Stimulated activated memory B cell treated with anti-CD40 and anti-IgM and Interleukin-4, amounts not matched to agents 10 μg/mL and 1 μg/mL and 100 μg/mL, for 72 hours (primary cell): ENCODE measurements around the gene PPP2R5B.
A peak's percentile ranks its signal among the peaks of the same experiment; 100 is the strongest.

Experiments
- ATAC-seq: fragments of 150-1000 bp; cut with Tn5 transposase; 2 replicates; pipeline ENCODE4 v1.10.0; 2021
- H3K27ac Mint-ChIP-seq: one replicate; pipeline ENCODE4 v1.8.0; 2022; ENCODE audit warnings: mild to moderate bottlenecking, mixed read lengths
- H3K27me3 Mint-ChIP-seq: one replicate; pipeline ENCODE4 v1.8.0; 2022; ENCODE audit warnings: mixed read lengths
- H3K36me3 Mint-ChIP-seq: one replicate; pipeline ENCODE4 v1.8.0; 2022; ENCODE audit warnings: mixed read lengths
- H3K4me1 Mint-ChIP-seq: one replicate; pipeline ENCODE4 v1.8.0; 2022; ENCODE audit warnings: mixed read lengths
- H3K4me3 Mint-ChIP-seq: one replicate; pipeline ENCODE4 v1.8.0; 2022; ENCODE audit warnings: mild to moderate bottlenecking, moderate library complexity, mixed read lengths
- H3K9me3 Mint-ChIP-seq: one replicate; pipeline ENCODE4 v1.8.0; 2022; ENCODE audit warnings: mixed read lengths

PPP2R5B gene

DNA sequence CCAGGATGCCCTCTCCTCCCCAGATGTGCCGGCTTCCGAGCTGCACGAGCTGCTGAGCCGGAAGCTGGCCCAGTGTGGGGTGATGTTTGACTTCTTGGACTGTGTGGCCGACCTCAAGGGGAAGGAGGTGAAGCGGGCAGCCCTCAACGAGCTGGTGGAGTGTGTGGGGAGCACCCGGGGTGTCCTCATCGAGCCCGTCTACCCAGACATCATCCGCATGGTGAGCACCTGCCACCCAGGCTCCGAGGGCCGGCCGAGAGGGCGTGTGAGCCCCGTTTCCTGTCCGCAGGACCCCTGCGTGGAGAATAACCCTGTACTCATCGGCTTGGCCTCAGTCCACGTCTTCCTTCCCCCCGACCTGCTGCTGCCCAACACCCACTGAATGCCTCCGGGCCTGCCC is 2.2 kb downstream of the PPP2R5B start:
- no peak for ATAC-seq
- H3K36me3 Mint-ChIP-seq = peaks cover 40% of the 10 kb centered on the region
- H3K27ac Mint-ChIP-seq = peak overlapping the region; percentile 95
- peaks cover 33% of the 10 kb centered on the region for H3K4me1 Mint-ChIP-seq
- H3K27me3 Mint-ChIP-seq = no peaks in the 10 kb centered on the region
- no peak overlapping the region for H3K4me3 Mint-ChIP-seq
- no peaks in the 10 kb centered on the region for H3K9me3 Mint-ChIP-seq

DNA sequence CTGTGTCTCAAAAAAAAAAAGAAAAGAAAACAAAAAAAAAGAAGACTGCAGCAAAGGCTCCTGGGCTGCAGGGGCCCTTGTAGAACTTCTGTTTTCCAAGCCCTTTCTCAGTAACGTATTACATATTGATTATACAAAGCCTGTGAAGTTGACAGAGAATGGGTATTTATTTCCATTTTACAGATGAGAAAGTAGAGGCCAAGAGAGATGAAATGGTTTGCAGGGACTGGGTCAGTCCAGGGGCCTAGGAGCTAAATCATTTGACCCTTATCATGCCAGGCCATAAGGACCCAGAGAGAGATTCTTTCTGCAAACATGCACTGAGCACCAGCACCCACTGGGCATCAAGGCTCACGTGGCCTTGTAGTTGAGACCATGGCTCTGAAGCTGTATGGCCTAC is 4.5 kb downstream of the PPP2R5B start:
- Mint-ChIP-seq H3K27me3 (no peaks in the 10 kb centered on the region), H3K4me1 (peaks cover 25% of the 10 kb centered on the region), H3K4me3 (no peak overlapping the region), H3K36me3 (peaks cover 59% of the 10 kb centered on the region), H3K27ac (no peak overlapping the region), H3K9me3 (no peaks in the 10 kb centered on the region)
- ATAC-seq = no peak

DNA sequence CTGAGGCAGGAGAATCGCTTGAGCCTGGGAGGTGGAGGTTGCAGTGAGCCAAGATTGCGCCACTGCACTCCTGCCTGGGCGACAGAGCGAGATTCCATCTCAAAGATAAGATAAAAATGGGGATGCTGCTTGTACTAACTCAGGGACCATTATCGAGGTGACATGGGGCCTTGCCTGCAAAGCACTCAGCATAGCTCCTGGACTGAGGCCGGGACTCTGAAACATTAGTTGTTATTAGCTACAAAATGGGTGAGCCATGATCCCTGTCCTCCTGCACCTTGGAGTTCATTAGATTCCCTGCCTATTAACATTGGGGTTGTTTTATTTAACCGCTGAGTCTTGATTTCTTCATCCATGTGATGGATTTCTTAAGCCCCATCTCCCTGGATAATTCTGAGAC is 5.1 kb downstream of the PPP2R5B start:
- Mint-ChIP-seq H3K27ac (no peak overlapping the region), H3K36me3 (peaks cover 59% of the 10 kb centered on the region), H3K4me3 (no peak overlapping the region), H3K4me1 (peaks cover 19% of the 10 kb centered on the region), H3K27me3 (no peaks in the 10 kb centered on the region), H3K9me3 (no peaks in the 10 kb centered on the region)
- ATAC-seq = no peak

DNA sequence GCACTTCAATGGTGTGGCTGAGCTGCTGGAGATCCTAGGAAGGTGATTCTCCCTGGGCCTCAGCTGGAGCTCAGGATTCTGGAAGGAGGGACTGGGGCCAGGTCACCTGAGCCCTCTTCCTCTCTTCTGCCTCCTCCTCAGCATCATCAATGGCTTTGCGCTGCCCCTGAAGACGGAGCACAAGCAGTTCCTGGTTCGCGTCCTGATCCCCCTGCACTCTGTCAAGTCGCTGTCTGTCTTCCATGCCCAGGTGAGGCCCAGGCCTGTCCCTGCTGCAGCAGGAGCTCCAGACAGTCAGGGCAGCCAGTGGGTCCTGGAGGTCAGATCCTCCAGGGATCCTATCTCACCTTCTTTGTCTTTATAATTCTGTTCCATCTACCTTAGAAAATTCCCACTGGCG is 5.9 kb downstream of the PPP2R5B start:
- Mint-ChIP-seq H3K36me3 (peaks cover 59% of the 10 kb centered on the region), H3K27me3 (no peaks in the 10 kb centered on the region), H3K27ac (no peak overlapping the region), H3K4me1 (peaks cover 13% of the 10 kb centered on the region), H3K9me3 (no peaks in the 10 kb centered on the region), H3K4me3 (no peak overlapping the region)
- ATAC-seq = no peak

DNA sequence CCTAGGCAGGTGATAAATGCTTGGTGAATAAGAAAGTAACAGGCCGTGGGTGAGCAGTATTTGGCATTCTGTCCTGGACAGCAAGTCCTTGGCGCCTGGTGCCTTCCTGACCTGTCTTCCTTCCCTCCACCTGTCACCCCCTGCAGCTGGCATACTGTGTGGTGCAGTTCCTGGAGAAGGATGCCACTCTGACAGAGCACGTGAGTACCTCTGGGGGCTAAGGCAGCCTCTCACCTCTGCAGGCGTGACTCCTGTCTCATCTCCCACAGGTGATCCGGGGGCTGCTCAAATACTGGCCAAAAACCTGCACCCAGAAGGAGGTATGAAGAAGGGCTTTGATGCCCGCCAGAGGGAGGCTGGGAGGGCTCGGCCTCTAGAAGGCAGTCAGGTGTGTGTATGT is 6.8 kb downstream of the PPP2R5B start:
- H3K36me3 Mint-ChIP-seq = peaks cover 59% of the 10 kb centered on the region
- no peaks in the 10 kb centered on the region for H3K27me3 Mint-ChIP-seq
- peaks cover 6% of the 10 kb centered on the region for H3K4me1 Mint-ChIP-seq
- H3K9me3 Mint-ChIP-seq = no peaks in the 10 kb centered on the region
- ATAC-seq = no peak
- no peak overlapping the region for H3K4me3 Mint-ChIP-seq
- H3K27ac Mint-ChIP-seq = no peak overlapping the region

DNA sequence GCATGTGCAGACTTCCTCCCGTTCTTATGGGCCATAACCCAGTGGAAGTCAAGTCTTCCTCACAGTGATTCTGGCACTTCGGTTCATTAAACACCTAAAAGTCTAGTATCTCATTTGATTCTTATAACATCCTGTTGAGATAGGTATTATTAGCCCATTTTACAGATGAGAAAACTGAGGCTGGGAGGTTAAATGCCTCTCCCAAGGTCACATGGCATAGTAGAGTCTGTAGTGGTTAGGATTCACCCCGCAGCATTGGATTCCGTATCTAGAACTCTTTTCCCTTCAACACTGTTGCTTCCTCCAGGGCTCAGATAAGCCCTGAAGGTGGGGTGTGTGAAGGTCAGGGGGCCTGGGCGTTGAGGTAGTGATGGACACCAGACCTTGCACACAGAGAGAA is 7.8 kb downstream of the PPP2R5B start:
- H3K27ac Mint-ChIP-seq = no peak overlapping the region
- H3K9me3 Mint-ChIP-seq = no peaks in the 10 kb centered on the region
- ATAC-seq = no peak

DNA sequence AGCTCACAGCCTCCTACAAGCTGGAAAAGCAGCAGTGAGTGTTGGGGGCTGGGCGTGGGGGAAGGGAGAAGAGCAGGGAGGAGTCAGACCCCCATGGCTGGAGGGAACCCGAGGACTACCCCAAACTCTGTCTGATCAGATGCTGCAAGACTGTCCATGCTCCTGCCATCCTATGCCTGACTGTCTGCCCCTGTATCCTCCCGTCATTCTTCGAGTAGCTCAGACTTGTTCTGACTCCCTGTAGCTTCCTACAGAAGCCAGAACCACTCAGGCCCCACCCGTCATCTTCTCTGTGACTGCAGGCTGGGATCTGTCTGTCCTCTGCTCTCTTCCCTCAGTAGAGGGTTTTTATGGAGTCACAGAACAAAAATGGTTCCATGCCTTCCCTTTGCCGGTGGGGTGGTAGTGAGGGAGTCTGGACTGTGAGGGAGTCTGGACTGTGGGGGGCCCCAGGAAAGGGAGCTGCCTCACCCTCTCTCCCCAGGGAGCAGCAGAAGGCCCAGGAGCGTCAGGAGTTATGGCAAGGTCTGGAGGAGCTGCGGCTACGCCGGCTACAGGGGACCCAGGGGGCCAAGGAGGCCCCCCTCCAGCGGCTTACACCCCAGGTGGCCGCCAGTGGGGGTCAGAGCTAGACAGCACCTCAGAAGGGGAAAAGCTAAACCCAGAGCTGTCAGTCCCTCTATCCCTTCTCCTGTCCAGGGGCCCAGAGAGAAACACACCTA is 8.9 kb downstream of the PPP2R5B start:
- H3K27me3 Mint-ChIP-seq = no peaks in the 10 kb centered on the region
- no peak for ATAC-seq
- H3K36me3 Mint-ChIP-seq = peaks cover 51% of the 10 kb centered on the region
- no peaks in the 10 kb centered on the region for H3K4me1 Mint-ChIP-seq
- no peak overlapping the region for H3K4me3 Mint-ChIP-seq
- no peak overlapping the region for H3K27ac Mint-ChIP-seq
- H3K9me3 Mint-ChIP-seq = no peaks in the 10 kb centered on the region

More for the DNA sequence above, 7.8 kb downstream of the PPP2R5B start:
- no peaks in the 10 kb centered on the region for H3K4me1 Mint-ChIP-seq
- H3K36me3 Mint-ChIP-seq = peaks cover 59% of the 10 kb centered on the region
- H3K4me3 Mint-ChIP-seq = no peak overlapping the region
- H3K27me3 Mint-ChIP-seq = no peaks in the 10 kb centered on the region

DNA sequence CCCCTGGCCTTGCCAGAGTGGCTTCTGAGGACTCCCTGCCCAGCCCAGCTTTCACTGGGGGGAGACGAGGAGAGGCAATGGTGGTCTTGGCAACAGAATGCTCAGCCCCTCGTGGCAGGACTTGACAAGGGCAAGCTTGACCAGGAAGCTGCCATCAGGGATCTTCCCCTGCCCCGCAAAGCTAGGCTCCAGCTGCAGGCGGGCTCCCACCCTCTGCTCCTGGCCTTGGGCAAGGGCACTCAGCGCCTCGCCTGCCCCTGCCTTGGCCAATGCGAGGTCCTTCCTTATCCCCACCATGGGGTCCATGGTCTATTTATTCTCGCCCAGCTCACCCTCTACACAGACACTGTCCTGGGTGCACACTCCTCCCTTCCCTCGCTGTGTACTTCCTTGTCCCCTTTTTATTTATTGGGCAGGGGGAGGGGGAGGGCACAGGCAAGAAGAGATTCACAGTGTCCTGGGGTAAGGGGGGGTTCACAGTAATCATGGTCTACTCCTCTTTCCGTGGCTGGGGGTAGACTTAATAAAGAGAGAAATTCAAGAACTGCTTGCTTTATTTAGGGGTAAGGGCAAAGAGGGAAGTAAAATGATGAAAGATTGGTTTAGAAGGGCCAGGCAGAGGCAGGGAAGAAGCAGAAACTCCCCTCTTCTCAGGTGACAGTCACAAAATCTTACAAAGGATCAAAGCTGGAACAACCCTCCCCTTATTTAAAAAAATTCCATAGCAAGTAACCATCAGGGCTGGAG is 9.6 kb downstream of the PPP2R5B start:
- no peaks in the 10 kb centered on the region for H3K4me1 Mint-ChIP-seq
- no peak overlapping the region for H3K4me3 Mint-ChIP-seq
- no peak for ATAC-seq
- no peak overlapping the region for H3K27ac Mint-ChIP-seq
- H3K27me3 Mint-ChIP-seq = no peaks in the 10 kb centered on the region
- H3K36me3 Mint-ChIP-seq = peaks cover 43% of the 10 kb centered on the region
- H3K9me3 Mint-ChIP-seq = no peaks in the 10 kb centered on the region

DNA sequence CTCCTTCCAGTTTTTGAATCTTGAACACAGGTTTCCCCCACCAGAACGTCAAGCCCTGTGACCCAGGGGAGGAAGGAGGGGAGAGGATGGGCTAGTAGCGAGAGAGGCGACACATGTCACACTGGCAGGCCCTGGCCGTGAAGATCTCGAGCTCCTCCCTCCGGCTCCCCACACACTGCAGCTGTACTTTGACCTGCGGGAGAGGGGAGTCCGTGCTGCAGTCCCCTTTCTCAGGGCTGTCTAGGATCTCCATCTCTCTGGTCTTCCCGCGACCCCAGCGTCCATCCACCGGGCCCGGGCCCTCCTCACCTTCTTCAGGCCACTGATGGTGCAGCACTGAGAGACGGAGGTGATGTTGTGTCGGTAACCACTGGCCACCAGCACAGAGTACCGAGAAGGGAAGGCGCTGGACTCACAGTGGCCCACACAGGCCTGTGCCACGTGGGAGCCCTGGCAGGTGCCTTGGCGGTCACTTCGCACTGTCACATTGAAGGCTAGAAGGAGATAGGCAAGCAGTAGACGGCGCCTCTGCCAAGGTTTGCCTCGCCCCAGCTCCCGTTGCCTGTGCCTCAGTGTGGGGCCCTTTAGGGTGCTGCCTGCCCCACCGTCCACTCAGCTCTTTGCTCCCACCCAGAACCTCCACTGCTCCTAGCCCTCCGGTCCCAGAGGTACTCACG is 10.3 kb downstream of the PPP2R5B start:
- Mint-ChIP-seq H3K9me3 (no peaks in the 10 kb centered on the region), H3K27me3 (no peaks in the 10 kb centered on the region), H3K4me1 (no peaks in the 10 kb centered on the region), H3K4me3 (no peak overlapping the region), H3K27ac (no peak overlapping the region), H3K36me3 (peaks cover 36% of the 10 kb centered on the region)
- ATAC-seq = peak; percentile 21

DNA sequence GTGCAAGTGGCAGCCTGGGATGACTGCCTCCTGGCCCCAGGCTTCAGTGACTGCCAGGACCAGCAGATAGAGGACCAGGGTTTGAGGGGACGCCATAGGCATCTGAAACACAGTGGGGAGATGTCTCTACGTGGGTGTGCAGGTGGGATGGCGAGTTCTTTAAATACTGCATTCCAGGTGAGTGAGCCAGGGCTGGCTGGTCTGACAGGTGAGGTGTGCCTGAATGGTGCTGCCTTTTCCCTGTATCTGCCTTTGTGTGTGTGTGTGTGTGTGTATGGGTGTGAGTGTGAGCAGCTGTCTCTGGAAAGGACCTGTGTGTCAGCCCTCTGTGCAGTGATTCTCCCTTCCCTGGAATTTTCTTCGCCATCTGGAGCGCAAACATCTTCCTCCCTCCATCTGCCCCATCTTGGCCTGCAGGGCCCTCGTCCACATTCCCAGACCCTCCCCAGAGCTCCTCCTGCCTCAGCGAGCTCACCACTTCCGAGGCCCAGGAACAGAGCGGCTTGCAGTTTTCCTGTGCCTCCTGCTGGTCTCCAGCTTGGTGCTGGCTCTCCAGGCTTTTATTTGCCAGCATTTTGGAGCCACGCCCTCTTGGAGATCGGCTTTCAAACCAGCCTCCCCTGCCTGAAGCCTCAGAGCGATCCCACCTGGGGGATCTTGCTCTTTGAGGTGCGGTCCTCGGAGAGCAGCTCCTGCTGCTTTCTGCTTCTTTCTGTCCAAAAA is 11.0 kb downstream of the PPP2R5B start, which contains the start of gene GPHA2:
TSS of gene GPHA2 (minus strand) at position 535 of the 723 bp plus-strand sequence. CDS start at position 102, 433 bp downstream.
- H3K27me3 Mint-ChIP-seq = no peaks in the 10 kb centered on the region
- ATAC-seq = no peak
- no peaks in the 10 kb centered on the region for H3K4me1 Mint-ChIP-seq
- H3K4me3 Mint-ChIP-seq = no peak within 1 kb of the TSS
- H3K9me3 Mint-ChIP-seq = no peaks in the 10 kb centered on the region
- H3K36me3 Mint-ChIP-seq = peaks cover 29% of the 10 kb centered on the region
- peak within 1 kb of the TSS; percentile 50 for H3K27ac Mint-ChIP-seq

DNA sequence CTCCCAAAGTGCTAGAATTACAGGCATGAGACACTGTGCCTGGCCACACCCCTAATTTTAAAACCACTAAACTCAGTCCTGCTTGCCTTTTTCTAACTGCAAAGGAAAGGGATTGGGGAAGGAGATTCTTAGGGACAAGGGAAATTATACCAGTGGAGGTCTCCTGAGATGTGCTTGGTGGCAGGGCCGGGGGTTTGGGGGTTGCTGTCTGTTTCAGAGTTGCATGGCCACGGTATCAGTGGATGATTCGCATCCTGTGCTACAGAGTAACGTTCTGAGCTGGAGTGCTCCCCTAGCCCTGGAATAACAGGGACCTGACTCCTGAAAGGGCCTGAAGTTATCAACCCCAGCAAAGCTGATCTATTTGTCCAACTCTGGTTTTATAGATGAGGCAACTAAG is 12.1 kb downstream of the PPP2R5B start:
- H3K4me3 Mint-ChIP-seq = no peak overlapping the region
- peaks cover 20% of the 10 kb centered on the region for H3K36me3 Mint-ChIP-seq
- no peaks in the 10 kb centered on the region for H3K4me1 Mint-ChIP-seq
- H3K27ac Mint-ChIP-seq = peak overlapping the region; percentile 50
- ATAC-seq = no peak
- H3K9me3 Mint-ChIP-seq = no peaks in the 10 kb centered on the region
- H3K27me3 Mint-ChIP-seq = no peaks in the 10 kb centered on the region

DNA sequence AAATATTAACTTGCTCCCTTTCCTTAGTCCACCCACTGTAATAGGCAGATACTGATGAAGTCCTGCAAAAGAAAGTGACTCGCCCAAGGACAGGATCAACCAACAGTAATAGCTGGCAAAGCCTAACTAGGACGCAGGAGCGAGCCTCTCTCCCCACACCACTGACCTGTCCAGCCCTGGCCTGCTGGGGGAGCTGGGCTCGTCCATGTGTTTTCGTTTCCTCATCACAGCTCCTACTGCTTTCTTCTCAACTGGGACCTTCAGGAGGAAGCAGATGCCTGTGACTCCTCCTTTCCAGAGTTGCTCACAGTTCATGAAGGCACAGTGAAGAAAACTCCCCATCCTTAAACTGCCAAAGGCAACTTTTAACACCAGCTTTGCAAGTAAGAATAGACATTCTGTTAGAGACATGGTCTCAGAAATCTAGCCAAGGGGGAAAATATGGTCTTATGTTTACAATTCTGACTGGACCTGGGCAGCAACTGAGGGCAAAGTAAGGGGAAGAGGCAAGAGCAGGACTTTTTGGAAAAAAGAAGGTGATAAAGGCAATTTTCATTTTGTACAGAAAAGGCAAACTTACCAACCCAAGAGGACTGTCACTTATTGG is 22.8 kb downstream of the PPP2R5B start:
- ATAC-seq = no peak
- H3K27me3 Mint-ChIP-seq = no peaks in the 10 kb centered on the region
- H3K36me3 Mint-ChIP-seq = no peaks in the 10 kb centered on the region

DNA sequence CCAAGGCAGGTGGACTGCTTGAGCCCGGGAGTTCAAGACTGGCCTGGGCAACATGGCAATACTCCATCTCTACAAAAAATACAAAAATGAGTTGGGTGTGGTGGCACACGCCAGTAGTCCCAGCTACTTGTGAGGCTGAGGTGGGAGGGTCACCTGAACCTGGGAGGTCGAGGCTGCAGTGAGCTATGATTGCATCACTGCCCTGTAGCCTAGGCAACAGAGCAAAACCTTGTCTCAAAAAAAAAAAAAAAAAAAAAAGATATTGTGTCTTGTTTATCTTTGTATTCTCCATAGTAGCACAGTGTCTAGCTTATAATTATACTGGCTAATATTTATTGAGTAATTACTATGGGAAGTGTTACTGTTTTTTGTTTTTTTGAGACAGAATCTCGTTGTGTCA is 27.0 kb downstream of the PPP2R5B start:
- no peak for ATAC-seq
- H3K4me3 Mint-ChIP-seq = no peak overlapping the region

More for the DNA sequence above, 22.8 kb downstream of the PPP2R5B start:
- H3K4me1 Mint-ChIP-seq = no peaks in the 10 kb centered on the region
- H3K9me3 Mint-ChIP-seq = no peaks in the 10 kb centered on the region
- H3K27ac Mint-ChIP-seq = no peak overlapping the region
- no peak overlapping the region for H3K4me3 Mint-ChIP-seq

DNA sequence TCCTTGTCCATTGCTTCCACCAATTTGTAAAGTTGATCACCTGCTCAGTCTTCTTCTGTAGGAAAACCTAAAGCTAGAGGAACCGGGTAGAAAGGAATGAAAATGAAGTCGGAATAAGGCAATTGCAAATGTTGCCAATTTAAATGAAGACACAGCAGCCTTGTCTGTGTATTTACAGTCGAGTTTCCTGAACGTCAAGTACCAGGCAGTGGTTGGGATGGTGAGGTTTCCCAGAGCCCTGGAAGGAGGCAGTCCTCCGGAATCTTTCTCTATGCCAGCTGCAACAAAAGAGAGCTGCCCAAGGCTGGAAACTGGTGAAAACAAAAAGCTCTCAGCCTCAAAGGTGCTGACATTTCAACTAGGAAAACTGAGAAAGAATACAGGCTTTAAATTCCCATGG is 29.7 kb downstream of the PPP2R5B start:
- Mint-ChIP-seq H3K4me3 (no peak overlapping the region), H3K36me3 (no peaks in the 10 kb centered on the region), H3K4me1 (no peaks in the 10 kb centered on the region), H3K27ac (no peak overlapping the region), H3K9me3 (no peaks in the 10 kb centered on the region), H3K27me3 (no peaks in the 10 kb centered on the region)
- no peak for ATAC-seq

More for the DNA sequence above, 27.0 kb downstream of the PPP2R5B start:
- Mint-ChIP-seq H3K27me3 (no peaks in the 10 kb centered on the region), H3K27ac (no peak overlapping the region), H3K36me3 (no peaks in the 10 kb centered on the region), H3K4me1 (no peaks in the 10 kb centered on the region), H3K9me3 (no peaks in the 10 kb centered on the region)

DNA sequence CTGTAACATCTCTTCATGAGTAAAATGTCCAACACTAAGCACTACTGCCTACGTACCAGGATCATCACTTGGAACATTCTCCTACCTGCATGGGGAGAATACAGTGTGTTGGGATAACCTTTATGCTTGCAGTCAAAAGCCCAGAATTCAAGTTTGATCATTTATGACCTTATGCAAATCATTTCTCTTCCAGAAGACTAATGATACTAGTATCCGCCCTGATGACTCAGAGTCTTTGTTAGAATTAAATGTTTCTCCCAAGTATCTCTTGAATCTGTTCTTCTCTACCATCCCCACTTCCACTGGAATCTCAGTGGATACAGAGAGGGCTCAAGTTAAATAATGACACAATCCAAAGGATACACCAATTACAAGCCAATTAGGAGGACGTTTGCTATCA is 35.0 kb downstream of the PPP2R5B start:
- Mint-ChIP-seq H3K27ac (no peak overlapping the region), H3K9me3 (no peaks in the 10 kb centered on the region), H3K36me3 (no peaks in the 10 kb centered on the region), H3K4me3 (no peak overlapping the region), H3K27me3 (no peaks in the 10 kb centered on the region), H3K4me1 (no peaks in the 10 kb centered on the region)
- ATAC-seq = no peak
